Astrocyte (in vitro differentiated cells and primary cell): Measurements from ENCODE around the gene PCNA. TPM values are rescaled to one million over a fixed set of nuclear protein-coding genes. Genes with fewer than 3 reads are reported as not detected.

Experiments
- DNase-seq: peaks from one replicate; pipeline ENCODE4 v3.0.0-alpha.2; 2010; ENCODE audit warnings: low read depth
- FAIRE-seq: peaks from 2 replicates; lab custom pipeline; 2011; peaks lifted over from hg19 to GRCh38; lab: Jason Lieb, UNC
- H2AFZ ChIP-seq: 2 replicates; pipeline ENCODE4 v1.6.0; 2012; ENCODE audit warnings: low read depth, low read length, inconsistent platforms
- H3K27ac ChIP-seq: 2 replicates; pipeline ENCODE4 v1.5.1; 2011; ENCODE audit warnings: low read depth, low read length, inconsistent platforms
- H3K27me3 ChIP-seq: 2 replicates; pipeline ENCODE4 v1.6.0; 2011; ENCODE audit warnings: low read length, inconsistent platforms; ENCODE audit not compliant: insufficient read depth
- H3K36me3 ChIP-seq: 2 replicates; pipeline ENCODE4 v1.5.1; 2011; ENCODE audit warnings: low read length, inconsistent platforms; ENCODE audit not compliant: insufficient read depth
- H3K4me1 ChIP-seq: 2 replicates; pipeline ENCODE4 v1.5.1; 2011; ENCODE audit warnings: low read length, inconsistent platforms; ENCODE audit not compliant: insufficient read depth
- H3K4me2 ChIP-seq: 2 replicates; pipeline ENCODE4 v1.6.0; 2012; ENCODE audit warnings: low read length, inconsistent platforms
- H3K4me3 ChIP-seq: 2 replicates; pipeline ENCODE4 v1.5.1; 2011; ENCODE audit warnings: low read depth, mild to moderate bottlenecking, low read length, inconsistent platforms; ENCODE audit not compliant: insufficient read depth
- H3K79me2 ChIP-seq: 2 replicates; pipeline ENCODE4 v1.6.0; 2012; ENCODE audit warnings: mild to moderate bottlenecking, low read length, inconsistent platforms; ENCODE audit not compliant: insufficient read depth
- H3K9ac ChIP-seq: 2 replicates; pipeline ENCODE4 v1.6.0; 2012; ENCODE audit warnings: mild to moderate bottlenecking, low read length, inconsistent platforms
- H3K9me3 ChIP-seq: 2 replicates; pipeline ENCODE4 v1.5.1; 2012; ENCODE audit warnings: low read depth, mild to moderate bottlenecking, low read length, inconsistent platforms; ENCODE audit not compliant: insufficient read depth
- H4K20me1 ChIP-seq: 2 replicates; pipeline ENCODE4 v1.6.0; 2012; ENCODE audit warnings: low read length, inconsistent platforms; ENCODE audit not compliant: insufficient read depth
- H3K27ac Mint-ChIP-seq: one replicate; pipeline ENCODE4 v1.8.0; 2021; ENCODE audit warnings: mild to moderate bottlenecking, mixed read lengths; ENCODE audit not compliant: unreplicated experiment
- H3K27me3 Mint-ChIP-seq: one replicate; pipeline ENCODE4 v1.8.0; 2021; ENCODE audit warnings: low read depth, mixed read lengths; ENCODE audit not compliant: unreplicated experiment
- H3K36me3 Mint-ChIP-seq: one replicate; pipeline ENCODE4 v1.8.0; 2021; ENCODE audit warnings: low read depth, mixed read lengths; ENCODE audit not compliant: unreplicated experiment
- H3K4me1 Mint-ChIP-seq: one replicate; pipeline ENCODE4 v1.8.0; 2021; ENCODE audit warnings: low read depth, mixed read lengths; ENCODE audit not compliant: unreplicated experiment
- H3K4me3 Mint-ChIP-seq: one replicate; pipeline ENCODE4 v1.8.0; 2021; ENCODE audit warnings: mild to moderate bottlenecking, moderate library complexity, mixed read lengths; ENCODE audit not compliant: unreplicated experiment
- H3K9me3 Mint-ChIP-seq: one replicate; pipeline ENCODE4 v1.8.0; 2021; ENCODE audit warnings: mild to moderate bottlenecking, mixed read lengths; ENCODE audit not compliant: unreplicated experiment
- EZH2 ChIP-seq: IDR thresholded peaks from 2 replicates; pipeline ENCODE4 v1.6.1; 2012; ENCODE audit warnings: mild to moderate bottlenecking, low read length, inconsistent platforms; ENCODE audit not compliant: insufficient read depth
- total RNA-seq: library from RNA; stranded (reverse); gene quantifications from 2 replicates; pipeline ENCODE4 v1.2.1, GENCODE V29; 2021
- TF ChIP-seq, protein P1 (sequence below): IDR thresholded peaks from 2 replicates; pipeline ENCODE4 v1.5.1; 2011; ENCODE audit warnings: low read depth, mild to moderate bottlenecking, inconsistent platforms, low read length, moderate library complexity; ENCODE audit not compliant: insufficient read depth

PCNA gene
- total RNA-seq, 1 donor from 2014 or later: 77.6 TPM

DNA sequence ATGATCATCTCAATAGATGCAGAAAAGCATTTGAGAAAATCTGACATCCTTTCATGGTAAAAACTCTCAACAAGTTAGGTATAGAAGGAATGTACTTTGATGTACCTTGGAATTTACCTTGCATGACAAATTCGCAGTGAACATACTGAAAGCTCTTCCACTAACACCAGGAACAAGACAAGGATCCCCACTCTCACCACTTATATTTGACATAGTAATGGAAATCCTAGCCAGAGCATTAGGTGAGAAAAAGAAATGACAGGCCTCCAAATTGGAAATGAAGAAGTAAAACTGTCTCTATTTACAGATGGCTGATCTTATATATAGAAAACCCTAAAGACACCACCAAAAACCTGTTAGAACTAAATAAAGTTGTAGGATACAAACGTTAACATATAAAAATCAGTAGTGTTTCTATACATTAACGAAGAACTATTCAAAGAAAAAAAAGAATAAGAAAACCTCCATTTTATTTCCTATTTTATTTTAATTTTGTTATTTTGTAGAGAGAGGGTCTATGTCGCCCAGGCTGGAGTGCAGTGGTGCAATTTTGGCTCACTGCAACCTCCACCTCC lies 26.9 kb downstream of the PCNA start:
- no peak for TF ChIP-seq EZH2
- TF ChIP-seq, protein P1, sequence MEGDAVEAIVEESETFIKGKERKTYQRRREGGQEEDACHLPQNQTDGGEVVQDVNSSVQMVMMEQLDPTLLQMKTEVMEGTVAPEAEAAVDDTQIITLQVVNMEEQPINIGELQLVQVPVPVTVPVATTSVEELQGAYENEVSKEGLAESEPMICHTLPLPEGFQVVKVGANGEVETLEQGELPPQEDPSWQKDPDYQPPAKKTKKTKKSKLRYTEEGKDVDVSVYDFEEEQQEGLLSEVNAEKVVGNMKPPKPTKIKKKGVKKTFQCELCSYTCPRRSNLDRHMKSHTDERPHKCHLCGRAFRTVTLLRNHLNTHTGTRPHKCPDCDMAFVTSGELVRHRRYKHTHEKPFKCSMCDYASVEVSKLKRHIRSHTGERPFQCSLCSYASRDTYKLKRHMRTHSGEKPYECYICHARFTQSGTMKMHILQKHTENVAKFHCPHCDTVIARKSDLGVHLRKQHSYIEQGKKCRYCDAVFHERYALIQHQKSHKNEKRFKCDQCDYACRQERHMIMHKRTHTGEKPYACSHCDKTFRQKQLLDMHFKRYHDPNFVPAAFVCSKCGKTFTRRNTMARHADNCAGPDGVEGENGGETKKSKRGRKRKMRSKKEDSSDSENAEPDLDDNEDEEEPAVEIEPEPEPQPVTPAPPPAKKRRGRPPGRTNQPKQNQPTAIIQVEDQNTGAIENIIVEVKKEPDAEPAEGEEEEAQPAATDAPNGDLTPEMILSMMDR: no peak
- Histone ChIP-seq H3K36me3 (peaks cover 10% of the 10 kb centered on the region), H3K9me3 (no peaks in the 10 kb centered on the region), H3K27me3 (no peaks in the 10 kb centered on the region), H2AFZ (no peak overlapping the region), H4K20me1 (peaks cover 4% of the 10 kb centered on the region), H3K9ac (no peak overlapping the region), H3K4me2 (no peak overlapping the region), H3K4me1 (no peaks in the 10 kb centered on the region), H3K27ac (no peak overlapping the region), H3K79me2 (no peaks in the 10 kb centered on the region), H3K4me3 (no peak overlapping the region)
- Mint-ChIP-seq H3K27me3 (no peaks in the 10 kb centered on the region), H3K36me3 (peaks cover 2% of the 10 kb centered on the region), H3K9me3 (no peaks in the 10 kb centered on the region), H3K4me3 (no peak overlapping the region), H3K27ac (no peak overlapping the region), H3K4me1 (no peaks in the 10 kb centered on the region)
- FAIRE-seq: no peak
- DNase-seq: no peak

DNA sequence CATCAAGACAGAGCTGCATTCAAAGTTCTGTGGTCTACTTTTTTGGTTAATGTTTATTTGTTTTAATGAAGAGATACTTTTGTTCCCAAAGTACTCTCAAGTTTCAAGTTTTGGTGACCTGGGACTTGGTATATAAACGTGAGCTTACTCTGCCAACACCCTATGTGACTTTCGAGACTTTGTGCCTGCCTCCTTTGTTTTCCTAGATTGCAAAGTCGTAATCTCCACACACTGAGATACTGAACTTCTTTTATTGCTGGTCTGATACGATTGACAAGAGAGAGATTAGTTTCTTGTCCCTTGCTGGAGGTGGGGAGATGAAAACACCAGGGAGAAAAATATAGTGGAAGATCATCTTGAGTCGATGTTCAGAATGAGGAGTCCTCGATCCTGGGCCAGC lies 27.9 kb downstream of the PCNA start:
- no peak for TF ChIP-seq EZH2
- TF ChIP-seq, protein P1: no peak
- H4K20me1 ChIP-seq: peaks cover 4% of the 10 kb centered on the region
- Mint-ChIP-seq H3K27ac (no peak overlapping the region), H3K27me3 (no peaks in the 10 kb centered on the region), H3K9me3 (no peaks in the 10 kb centered on the region), H3K4me3 (no peak overlapping the region), H3K36me3 (peaks cover 2% of the 10 kb centered on the region), H3K4me1 (no peaks in the 10 kb centered on the region)
- no peak for FAIRE-seq
- H3K79me2 ChIP-seq: no peaks in the 10 kb centered on the region
- DNase-seq: no peak
- peaks cover 6% of the 10 kb centered on the region for H3K36me3 ChIP-seq
- H2AFZ ChIP-seq: no peak overlapping the region
- H3K9me3 ChIP-seq: no peaks in the 10 kb centered on the region
- H3K9ac ChIP-seq: no peak overlapping the region
- no peaks in the 10 kb centered on the region for H3K4me1 ChIP-seq
- no peak overlapping the region for H3K4me3 ChIP-seq
- no peak overlapping the region for H3K4me2 ChIP-seq
- no peak overlapping the region for H3K27ac ChIP-seq
- H3K27me3 ChIP-seq: no peaks in the 10 kb centered on the region

DNA sequence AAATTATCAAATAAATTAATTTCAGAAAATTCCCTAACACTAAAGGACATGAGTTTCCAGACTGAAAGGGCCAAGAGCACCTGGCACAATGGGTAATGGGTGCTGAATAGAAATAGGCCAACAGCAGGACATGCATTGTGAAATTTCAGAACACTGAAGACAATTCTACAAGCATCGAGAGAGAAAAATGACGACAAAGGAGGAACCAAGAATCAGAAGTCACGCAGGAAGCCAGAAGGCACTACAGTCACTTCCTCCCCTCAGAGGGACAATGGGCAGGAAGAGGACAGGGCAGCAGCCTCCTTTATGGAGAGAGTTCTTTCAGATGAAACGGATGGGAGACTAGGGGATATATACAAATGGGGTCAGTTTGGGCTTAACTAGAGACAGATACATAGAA lies 29.6 kb downstream of the PCNA start:
- Histone ChIP-seq H3K27ac (no peak overlapping the region), H3K4me1 (no peaks in the 10 kb centered on the region), H4K20me1 (no peaks in the 10 kb centered on the region), H3K27me3 (no peaks in the 10 kb centered on the region), H3K79me2 (no peaks in the 10 kb centered on the region), H3K36me3 (peaks cover 5% of the 10 kb centered on the region), H3K4me3 (no peak overlapping the region), H3K9me3 (no peaks in the 10 kb centered on the region), H3K9ac (no peak overlapping the region), H2AFZ (no peak overlapping the region), H3K4me2 (no peak overlapping the region)
- DNase-seq: no peak
- no peak for FAIRE-seq
- Mint-ChIP-seq H3K27me3 (no peaks in the 10 kb centered on the region), H3K9me3 (no peaks in the 10 kb centered on the region), H3K4me3 (no peak overlapping the region), H3K36me3 (no peaks in the 10 kb centered on the region), H3K27ac (no peak overlapping the region), H3K4me1 (no peaks in the 10 kb centered on the region)
- TF ChIP-seq, protein P1: no peak
- TF ChIP-seq EZH2: no peak
